Measurements from ENCODE around the gene GTPBP10.

GRCh38 chr7:90347759-90348158 is 1.2 kb downstream of the GTPBP10 start:
- TF ChIP-seq CTCF (conservative IDR thresholded peaks at IDR 0.05 in 1 of 2, IDR thresholded peaks at IDR 0.05 in 1 of 2; ENCODE audit: extremely low read depth in 1 of 2, insufficient read depth in 1 of 2, low read depth in 1 of 2, low read length in 2 of 2) (no peak), EZH2 (IDR thresholded peaks at IDR 0.05; ENCODE audit: borderline replicate concordance, low read length) (no peak)

Data from mammary epithelial cell (primary cell).